Choroid plexus epithelial cell (primary cell): ENCODE data around the gene FBXO36.
A peak's percentile ranks its signal among the peaks of the same experiment; 100 is the strongest.
"Not testable (repeated sequence)": the region's sequence is repeated elsewhere in the genome, so short reads cannot be mapped to it uniquely, and the experiment has no call there.

ENCODE experiments used
- DNase-seq: peaks from one replicate; pipeline ENCODE4 v3.0.0-alpha.2; 2010; ENCODE audit warnings: low read depth
- H3K4me3 ChIP-seq: 2 replicates; pipeline ENCODE4 v1.5.1; 2011; ENCODE audit warnings: low read depth, mild to moderate bottlenecking, control low read depth, low read length, moderate library complexity
- TF ChIP-seq, protein P1 (sequence below): conservative IDR thresholded peaks from 2 replicates; pipeline ENCODE4 v1.5.1; 2011; ENCODE audit warnings: low read depth, mild to moderate bottlenecking, control low read depth, inconsistent platforms, low read length, moderate library complexity

The FBXO36 gene

DNA sequence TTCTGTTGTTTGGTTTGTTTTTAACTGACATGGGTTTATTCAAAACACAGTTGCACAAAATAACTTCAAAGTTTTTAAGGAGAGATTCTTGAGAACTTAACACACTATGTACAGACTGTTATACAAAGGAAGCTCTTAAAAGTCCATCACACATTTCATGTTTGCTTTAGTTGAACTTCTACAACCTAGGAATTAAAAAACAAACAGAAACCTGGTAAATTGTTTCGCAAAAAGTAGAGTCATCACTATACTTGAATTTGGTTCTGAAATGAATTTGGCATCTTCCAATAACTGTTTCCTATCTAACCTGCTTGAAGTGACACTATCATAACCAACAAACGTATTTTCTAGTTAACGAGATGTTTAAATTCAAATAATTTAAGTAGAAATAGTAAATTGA is 22.3 kb upstream of the FBXO36 start:
- no peak for DNase-seq
- no peak overlapping the region for H3K4me3 ChIP-seq
- TF ChIP-seq, protein P1, sequence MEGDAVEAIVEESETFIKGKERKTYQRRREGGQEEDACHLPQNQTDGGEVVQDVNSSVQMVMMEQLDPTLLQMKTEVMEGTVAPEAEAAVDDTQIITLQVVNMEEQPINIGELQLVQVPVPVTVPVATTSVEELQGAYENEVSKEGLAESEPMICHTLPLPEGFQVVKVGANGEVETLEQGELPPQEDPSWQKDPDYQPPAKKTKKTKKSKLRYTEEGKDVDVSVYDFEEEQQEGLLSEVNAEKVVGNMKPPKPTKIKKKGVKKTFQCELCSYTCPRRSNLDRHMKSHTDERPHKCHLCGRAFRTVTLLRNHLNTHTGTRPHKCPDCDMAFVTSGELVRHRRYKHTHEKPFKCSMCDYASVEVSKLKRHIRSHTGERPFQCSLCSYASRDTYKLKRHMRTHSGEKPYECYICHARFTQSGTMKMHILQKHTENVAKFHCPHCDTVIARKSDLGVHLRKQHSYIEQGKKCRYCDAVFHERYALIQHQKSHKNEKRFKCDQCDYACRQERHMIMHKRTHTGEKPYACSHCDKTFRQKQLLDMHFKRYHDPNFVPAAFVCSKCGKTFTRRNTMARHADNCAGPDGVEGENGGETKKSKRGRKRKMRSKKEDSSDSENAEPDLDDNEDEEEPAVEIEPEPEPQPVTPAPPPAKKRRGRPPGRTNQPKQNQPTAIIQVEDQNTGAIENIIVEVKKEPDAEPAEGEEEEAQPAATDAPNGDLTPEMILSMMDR, result no peak

DNA sequence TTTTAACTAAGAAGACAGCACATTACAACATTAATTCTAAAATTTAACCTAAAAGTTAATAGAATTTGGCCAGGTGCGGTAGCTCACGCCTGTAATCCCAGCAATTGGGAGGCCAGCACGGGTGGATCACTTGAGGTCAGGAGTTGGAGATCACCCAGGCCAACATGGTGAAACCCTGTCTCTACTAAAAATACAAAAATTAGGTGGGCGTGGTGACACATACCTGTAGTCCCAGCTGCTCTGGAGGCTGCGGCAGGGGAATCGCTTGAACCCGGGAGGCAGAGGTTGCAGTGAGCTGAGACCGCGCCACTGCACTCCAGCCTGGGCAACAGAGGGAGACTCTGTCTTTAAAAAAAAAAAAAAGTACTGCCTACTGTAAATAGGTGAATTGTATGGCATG is 21.8 kb upstream of the FBXO36 start:
- DNase-seq, H3K4me3 ChIP-seq: not testable (repeated sequence)

DNA sequence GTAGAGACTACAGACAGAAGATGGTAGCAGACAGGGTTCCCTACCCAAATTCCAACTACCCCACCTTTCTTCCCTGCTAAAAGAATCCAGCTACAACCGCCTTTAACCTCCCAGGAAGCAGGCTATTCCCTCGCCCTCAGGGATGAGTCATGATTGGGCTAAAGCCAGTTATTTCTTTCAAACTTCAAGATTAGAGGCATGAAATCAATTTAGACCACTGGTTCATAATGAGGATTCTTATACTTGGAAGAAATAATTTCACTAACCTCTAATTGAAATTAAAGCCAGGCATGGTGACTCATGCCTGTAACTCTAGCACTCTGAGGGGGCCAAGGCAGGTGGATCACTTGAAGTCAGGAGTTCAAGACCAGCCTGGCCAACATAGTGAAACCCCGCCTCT is 20.5 kb upstream of the FBXO36 start:
- TF ChIP-seq, protein P1, result no peak
- peak; percentile 67 for DNase-seq
- no peak overlapping the region for H3K4me3 ChIP-seq

DNA sequence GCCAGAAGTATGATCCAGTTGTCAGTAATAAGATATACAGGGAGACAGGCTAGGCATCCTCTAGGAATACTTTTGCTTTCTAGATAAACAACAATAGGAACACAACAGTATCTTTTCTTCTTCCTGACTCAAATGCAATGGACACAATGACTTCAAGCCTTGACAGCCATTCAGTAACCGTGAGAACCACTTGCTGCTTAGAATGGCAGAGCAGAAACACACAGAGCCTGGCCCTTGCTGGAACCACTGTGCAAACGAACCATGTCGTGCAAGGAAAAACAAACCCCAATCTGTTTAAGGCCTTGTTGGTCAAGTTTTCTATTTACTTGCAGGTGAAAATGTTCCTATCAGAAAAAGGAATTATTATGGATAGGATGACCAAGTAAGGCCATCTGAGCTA is 19.3 kb upstream of the FBXO36 start:
- no peak for DNase-seq
- no peak overlapping the region for H3K4me3 ChIP-seq
- TF ChIP-seq, protein P1, result no peak

DNA sequence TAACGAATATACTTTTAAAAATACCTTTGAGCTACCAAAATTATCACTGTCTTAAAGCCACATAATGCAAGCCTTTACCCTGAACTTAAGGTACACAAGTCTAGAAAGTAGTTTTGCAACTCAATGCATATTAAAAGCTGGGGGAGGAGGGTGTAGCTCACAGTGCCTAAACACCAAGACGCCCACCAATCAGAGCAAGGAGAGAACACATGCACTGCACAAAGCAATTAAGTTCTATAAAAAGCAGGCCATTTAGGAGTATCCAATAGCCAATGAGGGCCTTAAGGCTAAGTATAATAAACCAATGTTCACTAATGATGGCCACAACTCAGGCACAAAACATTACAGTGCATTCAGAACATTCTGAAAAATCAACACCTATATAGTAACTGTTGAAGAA is 16.7 kb upstream of the FBXO36 start:
- DNase-seq, result no peak
- TF ChIP-seq, protein P1, result no peak
- no peak overlapping the region for H3K4me3 ChIP-seq

DNA sequence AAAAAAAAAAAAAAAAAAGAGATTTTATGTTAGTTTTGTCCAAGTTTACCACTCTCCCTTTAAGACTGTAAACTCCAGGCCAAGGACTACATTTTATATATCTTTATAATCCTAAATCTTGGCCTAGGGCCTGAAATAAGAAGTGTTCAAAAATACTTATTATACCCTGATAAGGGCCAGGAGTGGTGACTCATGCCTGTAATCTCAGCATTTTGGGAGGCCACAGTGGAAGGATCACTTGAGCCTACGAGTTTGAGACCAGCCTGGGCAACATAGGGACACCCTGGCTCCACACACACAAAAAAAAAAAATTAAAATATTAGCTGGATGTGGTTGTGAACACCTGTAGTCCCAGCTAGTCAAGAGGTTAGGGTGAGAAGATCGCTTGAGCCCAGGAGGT is 13.2 kb upstream of the FBXO36 start:
- H3K4me3 ChIP-seq, result no peak overlapping the region
- TF ChIP-seq, protein P1, result no peak
- peak; percentile 22 for DNase-seq

DNA sequence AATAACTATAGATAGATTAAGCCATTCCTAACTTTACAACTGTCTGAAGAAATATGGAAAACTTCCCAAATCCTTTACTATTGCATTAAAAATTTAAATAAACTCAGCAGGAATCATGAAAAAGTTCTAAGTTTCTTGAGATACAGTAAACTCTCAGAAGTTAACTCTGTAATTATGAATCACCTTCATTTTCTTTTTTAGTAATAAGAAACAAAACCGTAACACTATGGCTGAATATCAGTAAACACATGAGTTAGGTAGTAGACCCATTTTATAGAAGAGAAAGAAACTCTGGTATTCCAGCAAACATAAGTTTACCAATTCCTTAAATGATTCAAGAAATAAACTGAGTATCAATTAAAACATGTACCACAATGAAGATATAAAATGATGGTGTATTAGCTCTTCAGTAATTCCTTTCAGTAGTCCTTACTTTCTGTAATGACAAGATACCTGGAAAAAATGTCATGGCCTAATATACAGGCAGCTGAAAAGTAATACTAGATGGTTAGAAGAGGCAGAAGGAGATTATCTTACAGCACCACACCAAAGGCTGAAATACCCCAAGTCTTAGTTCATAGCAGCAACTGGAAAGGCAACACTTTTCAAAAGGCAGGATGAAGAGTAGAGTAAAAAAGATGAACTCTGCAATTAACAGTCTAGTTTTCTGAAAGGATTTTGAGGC is 12.0 kb upstream of the FBXO36 start:
- TF ChIP-seq, protein P1, result no peak
- no peak overlapping the region for H3K4me3 ChIP-seq
- peak; percentile 26 for DNase-seq
